Hippocampal formation (tissue), 2 donors: ENCODE measurements around the gene KMT2A.
"Not testable (repeated sequence)": the region's sequence is repeated elsewhere in the genome, so short reads cannot be mapped to it uniquely, and the experiment has no call there.

ENCODE experiments used
- DNase-seq, 2 donors: peaks; one replicate each; lab custom pipeline; 2025; lab: John Stamatoyannopoulos, UW

Gene KMT2A

DNA sequence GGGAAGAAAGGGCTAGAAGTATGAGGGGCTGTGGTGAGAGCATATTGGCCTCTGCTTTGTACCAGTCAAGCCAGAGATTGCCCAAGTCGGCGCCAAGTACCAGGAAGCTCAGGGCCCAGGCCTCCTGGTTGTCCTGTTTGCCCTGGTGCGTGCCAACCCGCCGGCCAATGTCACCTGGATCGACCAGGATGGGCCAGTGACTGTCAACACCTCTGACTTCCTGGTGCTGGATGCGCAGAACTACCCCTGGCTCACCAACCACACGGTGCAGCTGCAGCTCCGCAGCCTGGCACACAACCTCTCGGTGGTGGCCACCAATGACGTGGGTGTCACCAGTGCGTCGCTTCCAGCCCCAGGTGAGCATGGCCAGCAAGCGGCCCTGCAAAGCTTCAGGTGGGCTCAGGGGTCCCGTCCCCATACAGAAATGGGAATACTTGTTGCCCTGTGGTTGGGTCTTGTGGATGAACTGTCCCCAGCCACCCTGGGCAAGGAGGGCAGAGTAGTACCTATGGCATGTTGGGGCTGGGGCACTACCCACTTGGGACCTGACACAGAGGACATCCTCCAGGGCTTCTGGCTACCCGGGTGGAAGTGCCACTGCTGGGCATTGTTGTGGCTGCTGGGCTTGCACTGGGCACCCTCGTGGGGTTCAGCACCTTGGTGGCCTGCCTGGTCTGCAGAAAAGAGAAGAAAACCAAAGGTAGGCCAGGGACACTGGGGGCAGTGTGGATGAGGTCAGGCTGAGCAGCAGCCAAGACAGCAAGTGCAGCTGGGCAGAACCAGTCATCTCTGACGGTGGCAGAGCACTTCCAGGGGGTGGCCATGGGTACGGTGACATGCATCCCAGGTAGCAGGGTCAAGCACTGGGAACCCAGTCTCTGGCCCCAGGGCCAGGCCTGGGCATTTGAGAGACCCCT, 96.8 kb downstream of the KMT2A start:
- no peak for DNase-seq

DNA sequence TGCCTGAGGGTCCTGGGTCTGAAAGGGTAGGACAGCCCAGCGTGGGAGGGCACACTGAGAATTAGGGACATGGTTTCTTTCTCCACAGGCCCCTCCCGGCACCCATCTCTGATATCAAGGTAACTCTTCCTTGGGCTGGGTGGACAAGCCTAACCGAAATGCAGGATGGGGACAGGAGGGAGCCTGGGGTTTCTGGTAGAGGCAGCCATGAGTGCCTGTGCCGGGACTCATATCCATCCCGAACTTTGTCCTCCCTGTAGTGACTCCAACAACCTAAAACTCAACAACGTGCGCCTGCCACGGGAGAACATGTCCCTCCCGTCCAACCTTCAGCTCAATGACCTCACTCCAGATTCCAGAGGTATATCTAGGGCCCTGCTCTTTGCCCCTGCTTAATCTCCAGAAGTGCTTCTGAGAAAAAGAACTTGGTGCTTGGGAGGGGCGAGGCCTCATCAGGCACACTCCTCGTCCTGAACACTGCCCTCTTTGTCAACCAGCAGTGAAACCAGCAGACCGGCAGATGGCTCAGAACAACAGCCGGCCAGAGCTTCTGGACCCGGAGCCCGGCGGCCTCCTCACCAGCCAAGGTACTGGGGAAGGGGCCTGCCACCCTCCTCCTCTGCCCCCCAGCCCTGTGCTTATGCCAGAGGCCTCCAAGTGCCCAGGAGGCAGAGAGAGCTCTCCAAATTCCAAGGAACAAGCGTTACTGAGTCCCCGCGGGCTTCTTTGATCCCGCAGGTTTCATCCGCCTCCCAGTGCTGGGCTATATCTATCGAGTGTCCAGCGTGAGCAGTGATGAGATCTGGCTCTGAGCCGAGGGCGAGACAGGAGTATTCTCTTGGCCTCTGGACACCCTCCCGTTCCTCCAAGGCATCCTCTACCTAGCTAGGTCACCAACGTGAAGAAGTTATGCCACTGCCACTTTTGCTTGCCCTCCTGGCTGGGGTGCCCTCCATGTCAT, 97.8 kb downstream of the KMT2A start:
- DNase-seq: peak in 1 of 2 donors; percentile 26

DNA sequence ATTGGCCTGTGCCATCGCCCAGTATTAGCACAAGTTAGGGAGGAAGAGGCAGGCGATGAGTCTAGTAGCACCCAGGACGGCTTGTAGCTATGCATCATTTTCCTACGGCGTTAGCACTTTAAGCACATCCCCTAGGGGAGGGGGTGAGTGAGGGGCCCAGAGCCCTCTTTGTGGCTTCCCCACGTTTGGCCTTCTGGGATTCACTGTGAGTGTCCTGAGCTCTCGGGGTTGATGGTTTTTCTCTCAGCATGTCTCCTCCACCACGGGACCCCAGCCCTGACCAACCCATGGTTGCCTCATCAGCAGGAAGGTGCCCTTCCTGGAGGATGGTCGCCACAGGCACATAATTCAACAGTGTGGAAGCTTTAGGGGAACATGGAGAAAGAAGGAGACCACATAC, 99.0 kb downstream of the KMT2A start:
- DNase-seq: no peak

- DNase-seq: no peak
These were observed 100.4 kb downstream of the KMT2A start for GRCh38 chr11:118536726-118537125.

- no peak for DNase-seq
These were observed 101.2 kb downstream of the KMT2A start for GRCh38 chr11:118537409-118537980.

- no peak for DNase-seq
These were observed 107.8 kb downstream of the KMT2A start for GRCh38 chr11:118544010-118544646.

DNA sequence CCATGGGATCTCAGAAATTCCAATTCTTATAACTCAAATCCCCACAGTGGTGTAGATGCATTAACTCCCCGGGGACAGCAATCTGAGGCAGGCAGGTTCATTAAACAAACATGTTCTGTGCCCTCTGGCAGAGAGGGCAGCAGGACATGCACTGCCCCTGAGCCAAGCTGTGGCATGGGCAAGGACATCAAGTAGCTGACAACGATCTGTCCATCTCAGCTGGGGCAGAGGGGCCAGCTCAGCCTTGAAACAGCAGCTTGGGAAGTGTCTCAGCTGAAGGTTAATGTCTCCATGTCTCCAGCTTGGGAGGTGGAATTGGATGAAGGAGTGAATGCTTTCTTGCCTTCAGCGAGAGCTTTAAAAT, 108.3 kb downstream of the KMT2A start:
- no peak for DNase-seq

GRCh38 chr11:118545533-118545932, 109.2 kb downstream of the KMT2A start:
- no peak for DNase-seq

DNA sequence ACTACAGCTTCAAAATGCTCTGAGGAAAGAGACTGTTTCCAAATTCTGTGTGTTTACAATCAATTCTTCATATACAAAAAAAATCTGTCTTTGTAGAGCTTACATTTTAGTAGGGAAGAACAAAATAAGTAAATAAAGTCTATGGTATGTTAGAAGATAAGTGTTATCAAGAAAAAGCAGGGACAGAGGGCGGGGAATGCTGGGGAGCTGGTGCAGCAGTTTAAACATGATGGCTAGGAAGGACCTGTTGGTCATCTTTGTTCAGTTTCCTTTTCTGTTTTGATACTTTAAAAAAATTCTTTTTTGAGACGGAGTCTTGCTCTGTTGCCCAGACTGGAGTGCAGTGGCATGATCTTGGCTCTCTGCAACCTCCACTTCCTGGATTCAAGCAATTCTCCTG, 110.8 kb downstream of the KMT2A start:
- DNase-seq: no peak

DNA sequence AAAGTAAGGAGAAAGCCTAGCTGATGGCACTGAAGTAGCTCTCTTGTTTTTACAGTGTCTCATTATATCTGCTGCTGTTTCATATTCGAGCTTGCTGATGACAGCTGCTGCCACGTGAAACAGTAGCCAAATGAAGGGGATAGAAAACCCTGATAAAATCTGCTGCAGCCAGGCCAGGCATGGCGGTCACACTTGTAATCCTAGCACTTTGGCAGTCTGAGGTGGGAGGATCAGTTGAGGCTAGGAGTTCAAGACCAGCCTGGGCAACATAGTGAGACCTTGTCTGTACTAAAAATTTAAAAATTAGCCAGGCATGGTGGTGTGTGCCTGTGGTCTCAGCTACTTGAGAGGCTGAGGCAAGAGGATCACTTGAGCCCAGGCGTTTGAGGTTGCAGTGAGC, 116.0 kb downstream of the KMT2A start:
- DNase-seq: no peak

GRCh38 chr11:118560806-118561205, 124.5 kb downstream of the KMT2A start:
- DNase-seq: no peak

- DNase-seq: no peak
These were observed 128.8 kb downstream of the KMT2A start for GRCh38 chr11:118565051-118565450.

DNA sequence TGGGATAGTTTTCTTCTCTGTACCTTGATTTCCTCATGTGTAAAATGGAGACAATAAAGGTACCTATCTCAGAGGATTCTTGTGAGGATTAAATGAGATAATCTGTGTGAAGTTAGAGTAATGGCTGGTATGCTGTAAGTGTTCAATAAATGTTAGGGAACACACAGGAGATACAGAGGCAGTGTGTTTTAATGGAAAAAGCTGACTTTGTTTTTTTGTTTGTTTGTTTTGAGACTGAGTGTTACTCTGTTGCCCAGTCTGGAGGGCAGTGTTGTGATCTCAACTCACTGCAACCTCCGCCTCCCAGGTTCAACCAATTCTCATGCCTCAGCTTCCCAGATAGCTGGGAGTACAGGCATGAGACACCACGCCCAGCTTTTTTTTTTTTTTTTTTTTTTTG, 133.4 kb downstream of the KMT2A start:
- DNase-seq: no peak

DNA sequence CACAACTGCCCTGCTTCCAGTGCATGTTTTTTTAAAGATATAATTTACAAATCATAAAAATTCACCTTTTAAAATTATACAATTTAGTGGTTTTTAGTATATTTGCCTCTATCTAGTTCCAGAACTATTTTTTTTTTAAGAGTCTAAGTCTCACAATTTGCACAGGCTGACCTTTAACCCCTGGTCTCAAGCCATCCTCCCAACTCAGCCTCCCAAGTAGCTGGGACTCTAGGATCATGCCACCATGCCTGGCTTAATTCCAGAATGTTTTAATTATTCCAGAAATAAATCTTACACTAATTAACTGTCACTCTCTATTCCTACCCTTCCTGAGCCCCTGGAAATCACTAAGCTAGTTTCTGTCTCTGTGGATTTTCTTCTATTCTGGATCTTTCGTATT, 134.5 kb downstream of the KMT2A start:
- DNase-seq: no peak

DNA sequence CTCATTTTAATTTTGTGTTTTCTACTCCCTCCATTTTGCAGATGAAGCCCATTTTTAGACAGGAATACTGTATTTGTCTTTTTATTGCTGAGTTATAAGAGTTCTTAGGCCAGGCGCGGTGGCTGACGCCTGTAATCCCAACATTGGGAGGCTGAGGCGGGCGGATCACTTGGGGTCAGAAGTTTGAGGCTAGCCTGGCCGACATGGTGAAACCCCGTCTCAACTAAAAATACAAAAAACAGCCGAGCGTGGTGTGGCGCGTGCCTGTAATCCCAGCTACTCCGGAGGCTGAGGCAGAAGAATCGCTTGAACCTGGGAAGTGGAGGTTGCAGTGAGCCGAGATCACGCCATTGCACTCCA, 135.4 kb downstream of the KMT2A start:
- not testable (repeated sequence) for DNase-seq

GRCh38 chr11:118572061-118572980, 136.0 kb downstream of the KMT2A start, which contains the start of gene ARCN1:
Gene ARCN1 (plus strand): TSS chr11:118572409. CDS start chr11:118572548, 139 bp downstream.
- peak; percentile 60 to 82 for DNase-seq

GRCh38 chr11:118572981-118573550, 136.8 kb downstream of the KMT2A start:
- DNase-seq: no peak

GRCh38 chr11:118574636-118575035, 138.3 kb downstream of the KMT2A start:
- no peak for DNase-seq
